Measurements from ENCODE around the gene COL23A1. TPM values are rescaled to one million over a fixed set of nuclear protein-coding genes. Genes with fewer than 3 reads are reported as not detected.
"Not testable (repeated sequence)": the region's sequence is repeated elsewhere in the genome, so short reads cannot be mapped to it uniquely, and the experiment has no call there.

Gene COL23A1
- polyA plus RNA-seq, 3 donors = 5.7 to 8.7 (median 7.7) TPM

GRCh38 chr5:178201221-178201926 is 388.8 kb downstream of the COL23A1 start:
- DNase-seq (ENCODE audit: extremely low read depth in 1 of 11, low read depth in 9 of 11, low spot score in 4 of 11) = no peak

GRCh38 chr5:178199581-178200434 is 390.4 kb downstream of the COL23A1 start:
- DNase-seq (ENCODE audit: extremely low read depth in 1 of 11, low read depth in 9 of 11, low spot score in 4 of 11) = no peak

- no peak for DNase-seq (ENCODE audit: extremely low read depth in 1 of 11, low read depth in 9 of 11, low spot score in 4 of 11)
Observed at GRCh38 chr5:178198706-178199105, 391.5 kb downstream of the COL23A1 start.

- DNase-seq (ENCODE audit: extremely low read depth in 1 of 11, low read depth in 9 of 11, low spot score in 4 of 11) = not testable (repeated sequence)
Observed at GRCh38 chr5:178198151-178198550, 392.0 kb downstream of the COL23A1 start.

DNA sequence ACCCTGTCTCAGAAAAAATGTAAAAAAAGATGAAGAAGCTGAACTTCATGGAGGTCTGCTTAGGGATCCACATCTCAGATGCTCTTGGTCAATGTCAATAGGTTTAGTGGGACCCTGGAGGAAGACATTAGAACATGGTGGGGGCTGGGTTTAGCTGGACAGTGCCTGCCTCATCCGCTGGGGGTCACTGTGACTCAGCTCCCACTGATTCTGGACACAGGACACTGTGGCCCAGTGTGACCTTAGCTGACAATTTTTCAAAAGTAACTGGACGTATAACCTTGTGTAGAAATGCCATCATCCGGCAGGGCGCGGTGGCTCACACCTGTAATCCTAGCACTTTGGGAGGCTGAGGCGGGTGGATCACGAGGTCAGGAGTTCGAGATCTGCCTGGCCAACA is 393.2 kb downstream of the COL23A1 start:
- DNase-seq (ENCODE audit: extremely low read depth in 1 of 11, low read depth in 9 of 11, low spot score in 4 of 11) = no peak

DNA sequence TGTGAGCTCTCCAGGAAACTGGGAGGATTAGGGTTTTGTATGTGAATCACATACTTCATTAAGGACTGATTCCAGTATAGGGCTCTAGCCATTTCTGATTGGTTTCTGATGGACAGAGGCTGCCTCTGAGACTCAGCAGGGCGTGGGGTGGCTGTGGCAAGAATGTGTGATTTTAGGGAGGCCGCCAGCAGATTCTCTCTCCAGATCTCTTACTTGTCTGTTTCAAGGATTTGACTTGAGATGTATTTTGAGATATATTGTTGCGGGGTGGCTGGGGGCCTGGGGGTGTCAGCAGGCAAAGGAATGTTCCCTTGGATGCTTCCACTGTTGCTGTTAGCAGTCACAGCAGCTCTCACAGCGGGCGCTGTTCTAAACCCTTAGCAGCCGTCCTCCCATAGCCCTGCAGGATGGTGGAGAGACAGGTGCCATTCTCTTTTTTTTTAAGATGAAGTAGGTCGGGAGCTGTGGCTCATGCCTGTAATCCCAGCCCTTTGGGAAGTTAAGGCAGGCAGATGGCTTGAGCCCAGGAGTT is 393.8 kb downstream of the COL23A1 start:
- no peak for DNase-seq (ENCODE audit: extremely low read depth in 1 of 11, low read depth in 9 of 11, low spot score in 4 of 11)

DNA sequence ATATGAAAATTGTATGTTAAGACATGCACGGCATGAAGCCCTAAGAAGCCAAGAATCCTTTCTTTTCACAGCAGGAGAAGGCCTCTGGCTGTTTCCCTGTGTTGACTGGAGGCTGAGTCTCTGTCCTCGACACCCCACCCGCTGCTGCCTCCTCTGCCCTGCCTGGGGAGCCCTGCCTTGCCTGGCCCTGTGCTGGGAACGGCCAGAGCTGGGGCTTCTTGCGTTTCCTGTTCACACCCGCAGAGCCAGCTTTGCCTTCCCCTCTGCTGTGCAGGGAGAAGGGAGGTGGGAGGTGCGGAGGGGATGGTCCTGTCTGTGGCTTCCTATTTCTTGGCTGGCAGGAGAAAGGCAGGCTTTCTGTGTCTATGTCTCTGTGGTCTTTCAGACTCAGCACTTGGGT is 396.2 kb downstream of the COL23A1 start:
- DNase-seq (ENCODE audit: extremely low read depth in 1 of 11, low read depth in 9 of 11, low spot score in 4 of 11) = no peak

DNA sequence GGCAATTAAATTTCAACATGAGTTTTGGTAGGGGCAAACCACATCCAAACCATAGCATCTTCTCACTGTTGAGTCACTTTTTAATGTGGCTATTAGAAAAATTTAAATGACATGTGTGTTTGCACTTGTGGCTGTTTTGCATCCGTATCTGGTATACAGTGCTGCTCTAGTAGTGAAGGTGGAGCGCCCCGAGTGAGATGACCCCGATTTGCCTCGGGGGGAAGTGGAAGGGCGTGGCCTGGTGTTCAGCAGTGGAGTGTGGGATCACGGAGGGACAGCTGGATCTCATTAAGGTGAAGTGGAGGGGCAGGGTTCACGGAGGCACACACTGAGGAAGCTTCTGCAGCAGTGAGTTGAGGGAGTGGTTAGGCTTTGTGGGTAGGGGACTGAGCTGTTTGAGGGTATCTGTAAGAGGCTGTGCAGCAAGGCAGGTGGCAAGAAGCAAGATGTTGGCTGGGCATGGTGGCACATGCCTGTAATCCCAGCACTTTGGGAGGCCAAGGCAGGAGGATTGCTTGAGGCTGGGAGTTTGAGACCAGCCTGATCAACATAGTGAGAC is 396.9 kb downstream of the COL23A1 start:
- DNase-seq (ENCODE audit: extremely low read depth in 1 of 11, low read depth in 9 of 11, low spot score in 4 of 11) = no peak

DNA sequence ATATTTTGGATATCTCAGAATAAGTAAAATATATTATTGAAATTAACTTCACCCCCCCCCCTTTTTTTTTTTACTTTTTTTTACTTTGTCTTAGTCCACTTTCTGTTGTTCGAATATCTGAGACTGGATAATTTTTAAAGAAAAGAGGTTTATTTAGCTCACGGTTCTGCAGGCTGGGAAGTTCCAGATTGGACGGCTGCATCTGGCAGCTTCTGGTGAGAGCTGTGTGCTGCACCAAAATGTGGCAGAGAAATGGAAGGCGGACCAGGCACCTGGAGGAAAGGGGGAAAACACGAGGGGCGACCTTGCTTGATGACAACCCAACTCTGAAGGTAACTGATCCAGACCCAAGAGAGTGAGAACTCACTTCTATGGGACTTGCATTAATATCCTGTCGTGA is 397.4 kb downstream of the COL23A1 start:
- DNase-seq (ENCODE audit: extremely low read depth in 1 of 11, low read depth in 9 of 11, low spot score in 4 of 11) = no peak

DNA sequence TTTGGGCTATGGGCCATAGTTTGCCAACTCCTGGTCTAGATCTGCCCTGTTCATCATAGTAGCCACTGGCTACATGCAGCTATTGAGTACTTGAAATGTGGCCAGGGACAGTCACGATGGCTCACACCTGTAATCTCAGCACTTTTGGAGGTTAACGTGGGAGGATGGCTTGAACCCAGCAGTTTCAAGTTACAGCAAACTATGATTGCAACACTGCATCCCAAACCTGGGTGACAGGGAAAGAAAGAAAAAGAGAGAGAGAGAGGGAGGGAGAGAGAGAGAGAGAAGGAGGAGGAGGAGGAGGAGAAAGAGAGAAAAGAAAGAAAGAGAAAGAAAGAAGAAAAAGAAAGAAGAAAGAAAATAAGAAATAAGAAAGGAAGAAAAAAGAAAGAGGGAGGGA is 397.9 kb downstream of the COL23A1 start:
- no peak for DNase-seq (ENCODE audit: extremely low read depth in 1 of 11, low read depth in 9 of 11, low spot score in 4 of 11)

GRCh38 chr5:178191661-178192060 is 398.5 kb downstream of the COL23A1 start:
- DNase-seq (ENCODE audit: extremely low read depth in 1 of 11, low read depth in 9 of 11, low spot score in 4 of 11) = no peak

DNA sequence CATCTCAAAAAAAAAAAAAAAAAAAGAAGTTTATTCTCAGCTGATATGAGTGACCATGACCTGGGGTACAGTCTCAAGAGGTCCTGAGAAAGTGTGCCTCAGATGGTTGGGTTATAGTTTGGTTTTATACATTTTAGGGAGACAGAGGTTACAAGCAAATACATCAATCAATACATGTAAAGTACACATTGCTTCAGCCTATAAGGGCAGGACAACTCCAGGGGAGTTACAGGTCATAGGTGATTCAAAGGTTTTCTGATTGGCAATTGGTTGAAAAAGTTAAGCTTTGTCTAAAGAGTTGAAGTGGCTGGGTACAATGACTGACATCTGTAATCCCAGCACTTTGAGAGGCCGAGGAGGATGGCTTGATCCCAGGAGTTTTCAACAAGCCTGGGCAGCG is 400.8 kb downstream of the COL23A1 start:
- DNase-seq (ENCODE audit: extremely low read depth in 1 of 11, low read depth in 9 of 11, low spot score in 4 of 11) = no peak

Other genes starting within 250 kb of the COL23A1 start
- 10 to 100 TPM; 51.3 to 68.7 (median 68.3) TPM for gene CLK4, start 36.7 kb upstream of the COL23A1 start, polyA plus RNA-seq (ENCODE audit: insufficient read length in 3 of 3)
- gene ZNF354A, start 140.3 kb upstream of the COL23A1 start, polyA plus RNA-seq (ENCODE audit: insufficient read length in 3 of 3) = 10 to 100 TPM; 21.0 to 24.3 (median 22.2) TPM